ENCODE measurements around the gene SMCR8. TPM values are rescaled to one million over a fixed set of nuclear protein-coding genes. Genes with fewer than 3 reads are reported as not detected.

The SMCR8 gene
- total RNA-seq, 1 donor from 2014 or later = 17.7 TPM

- Mint-ChIP-seq H3K27me3 (no peaks in the 10 kb centered on the region), H3K27ac (peak overlapping the region; percentile 91), H3K36me3 (ENCODE audit: insufficient read depth) (no peaks in the 10 kb centered on the region), H3K4me3 (ENCODE audit: low read depth) (peak overlapping the region; percentile 82), H3K4me1 (ENCODE audit: low read depth) (peaks cover 7% of the 10 kb centered on the region), H3K9me3 (ENCODE audit: low read depth) (no peaks in the 10 kb centered on the region)
- no peak for DNase-seq (ENCODE audit: low spot score, unreplicated experiment)
- TF ChIP-seq CTCF (IDR thresholded peaks at IDR 0.05; ENCODE audit: unreplicated experiment) = peak; percentile 12
These were observed 47.6 kb downstream of the SMCR8 start for GRCh38 chr17:18362698-18363100.

GRCh38 chr17:18363101-18364049, 48.3 kb downstream of the SMCR8 start, which contains the start of gene SHMT1:
Gene SHMT1 (minus strand): TSS chr17:18363550. CDS start chr17:18355981, 7,569 bp downstream.
- Mint-ChIP-seq H3K9me3 (ENCODE audit: low read depth) (no peaks in the 10 kb centered on the region), H3K27me3 (no peaks in the 10 kb centered on the region), H3K4me3 (ENCODE audit: low read depth) (peak within 1 kb of the TSS; percentile 82), H3K4me1 (ENCODE audit: low read depth) (peaks cover 7% of the 10 kb centered on the region), H3K27ac (peak within 1 kb of the TSS; percentile 91), H3K36me3 (ENCODE audit: insufficient read depth) (no peaks in the 10 kb centered on the region)
- no peak for TF ChIP-seq CTCF (IDR thresholded peaks at IDR 0.05; ENCODE audit: unreplicated experiment)
- DNase-seq (ENCODE audit: low spot score, unreplicated experiment) = peak; percentile 91

GRCh38 chr17:18364166-18364565, 49.1 kb downstream of the SMCR8 start:
- no peaks in the 10 kb centered on the region for H3K36me3 Mint-ChIP-seq (ENCODE audit: insufficient read depth)
- H3K4me1 Mint-ChIP-seq (ENCODE audit: low read depth) = peaks cover 7% of the 10 kb centered on the region
- DNase-seq (ENCODE audit: low spot score, unreplicated experiment) = no peak
- TF ChIP-seq CTCF (IDR thresholded peaks at IDR 0.05; ENCODE audit: unreplicated experiment) = no peak
- H3K9me3 Mint-ChIP-seq (ENCODE audit: low read depth) = no peaks in the 10 kb centered on the region
- no peak overlapping the region for H3K4me3 Mint-ChIP-seq (ENCODE audit: low read depth)
- H3K27me3 Mint-ChIP-seq = no peaks in the 10 kb centered on the region
- H3K27ac Mint-ChIP-seq = no peak overlapping the region

GRCh38 chr17:18368946-18369345, 53.9 kb downstream of the SMCR8 start:
- no peaks in the 10 kb centered on the region for H3K4me1 Mint-ChIP-seq (ENCODE audit: low read depth)
- no peak overlapping the region for H3K4me3 Mint-ChIP-seq (ENCODE audit: low read depth)
- no peak for DNase-seq (ENCODE audit: low spot score, unreplicated experiment)
- no peak overlapping the region for H3K27ac Mint-ChIP-seq
- no peaks in the 10 kb centered on the region for H3K9me3 Mint-ChIP-seq (ENCODE audit: low read depth)
- no peaks in the 10 kb centered on the region for H3K36me3 Mint-ChIP-seq (ENCODE audit: insufficient read depth)
- no peak for TF ChIP-seq CTCF (IDR thresholded peaks at IDR 0.05; ENCODE audit: unreplicated experiment)
- H3K27me3 Mint-ChIP-seq = peaks cover 3% of the 10 kb centered on the region

GRCh38 chr17:18370761-18371160, 55.7 kb downstream of the SMCR8 start:
- no peak for DNase-seq (ENCODE audit: low spot score, unreplicated experiment)

More at GRCh38 chr17:18370761-18371160, 55.7 kb downstream of the SMCR8 start:
- Mint-ChIP-seq H3K27me3 (peaks cover 3% of the 10 kb centered on the region), H3K27ac (no peak overlapping the region), H3K4me1 (ENCODE audit: low read depth) (no peaks in the 10 kb centered on the region), H3K36me3 (ENCODE audit: insufficient read depth) (no peaks in the 10 kb centered on the region), H3K9me3 (ENCODE audit: low read depth) (peaks cover 3% of the 10 kb centered on the region), H3K4me3 (ENCODE audit: low read depth) (no peak overlapping the region)
- no peak for TF ChIP-seq CTCF (IDR thresholded peaks at IDR 0.05; ENCODE audit: unreplicated experiment)
